ENCODE data around the gene USP30. TPM values are rescaled to one million over a fixed set of nuclear protein-coding genes. Genes with fewer than 3 reads are reported as not detected.
A peak's percentile ranks its signal among the peaks of the same experiment; 100 is the strongest.

USP30 gene
- total and polyA plus RNA-seq, 9 of the 15 experiments (the other 6 are each of a cell fraction or from before 2014, with no cell fraction given): 1.4 to 15.2 (median 7.0) TPM

GRCh38 chr12:109097435-109098182 is 45.2 kb downstream of the USP30 start, which contains the start of gene UNG (continued):
- TF ChIP-seq CBX1 (IDR thresholded peaks at IDR 0.05; ENCODE audit: low read depth) (0 out of 2 replicates have a peak, but pooled peaks have one; percentile 17), HDAC1 (IDR thresholded peaks at IDR 0.05) (peak; percentile 97 to 100), MNT (conservative IDR thresholded peaks at IDR 0.05) (peak; percentile 100), SMARCC2 (IDR thresholded peaks at IDR 0.05; ENCODE audit: low read depth) (no peak), HDAC2 (IDR thresholded peaks at IDR 0.05) (peak; percentile 95), DACH1 (IDR thresholded peaks at IDR 0.05; ENCODE audit: partially characterized antibody) (no peak), E2F8 (IDR thresholded peaks at IDR 0.05; ENCODE audit: low read depth, partially characterized antibody) (peak; percentile 100), MLLT1 (IDR thresholded peaks at IDR 0.05) (peak in 1 of 2 experiments; percentile 96; a peak in 2 of 4 replicates), JUND (IDR thresholded peaks at IDR 0.05; ENCODE audit: borderline replicate concordance, low read depth, low read length) (peak; percentile 16; the same call in 1 of the 2 replicates), JUND (tag; IDR thresholded peaks at IDR 0.05; ENCODE audit: borderline replicate concordance, low read depth, low read length) (no peak), ZNF41 (CRISPR knock-in tag; conservative IDR thresholded peaks at IDR 0.05) (no peak), RUNX1 (IDR thresholded peaks at IDR 0.05; ENCODE audit: low read depth) (no peak), GABPB1 (CRISPR knock-in tag; IDR thresholded peaks at IDR 0.05) (0 out of 2 replicates have a peak, but pooled peaks have one; percentile 40), FOXJ2 (tag; IDR thresholded peaks at IDR 0.05) (no peak), NEUROD1 (IDR thresholded peaks at IDR 0.05; ENCODE audit: borderline replicate concordance, low read depth, low read length, partially characterized antibody) (peak; percentile 98)
- TF ChIP-seq, protein P1, sequence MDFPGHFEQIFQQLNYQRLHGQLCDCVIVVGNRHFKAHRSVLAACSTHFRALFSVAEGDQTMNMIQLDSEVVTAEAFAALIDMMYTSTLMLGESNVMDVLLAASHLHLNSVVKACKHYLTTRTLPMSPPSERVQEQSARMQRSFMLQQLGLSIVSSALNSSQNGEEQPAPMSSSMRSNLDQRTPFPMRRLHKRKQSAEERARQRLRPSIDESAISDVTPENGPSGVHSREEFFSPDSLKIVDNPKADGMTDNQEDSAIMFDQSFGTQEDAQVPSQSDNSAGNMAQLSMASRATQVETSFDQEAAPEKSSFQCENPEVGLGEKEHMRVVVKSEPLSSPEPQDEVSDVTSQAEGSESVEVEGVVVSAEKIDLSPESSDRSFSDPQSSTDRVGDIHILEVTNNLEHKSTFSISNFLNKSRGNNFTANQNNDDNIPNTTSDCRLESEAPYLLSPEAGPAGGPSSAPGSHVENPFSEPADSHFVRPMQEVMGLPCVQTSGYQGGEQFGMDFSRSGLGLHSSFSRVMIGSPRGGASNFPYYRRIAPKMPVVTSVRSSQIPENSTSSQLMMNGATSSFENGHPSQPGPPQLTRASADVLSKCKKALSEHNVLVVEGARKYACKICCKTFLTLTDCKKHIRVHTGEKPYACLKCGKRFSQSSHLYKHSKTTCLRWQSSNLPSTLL (IDR thresholded peaks at IDR 0.05): no peak
- TF ChIP-seq, protein P2, sequence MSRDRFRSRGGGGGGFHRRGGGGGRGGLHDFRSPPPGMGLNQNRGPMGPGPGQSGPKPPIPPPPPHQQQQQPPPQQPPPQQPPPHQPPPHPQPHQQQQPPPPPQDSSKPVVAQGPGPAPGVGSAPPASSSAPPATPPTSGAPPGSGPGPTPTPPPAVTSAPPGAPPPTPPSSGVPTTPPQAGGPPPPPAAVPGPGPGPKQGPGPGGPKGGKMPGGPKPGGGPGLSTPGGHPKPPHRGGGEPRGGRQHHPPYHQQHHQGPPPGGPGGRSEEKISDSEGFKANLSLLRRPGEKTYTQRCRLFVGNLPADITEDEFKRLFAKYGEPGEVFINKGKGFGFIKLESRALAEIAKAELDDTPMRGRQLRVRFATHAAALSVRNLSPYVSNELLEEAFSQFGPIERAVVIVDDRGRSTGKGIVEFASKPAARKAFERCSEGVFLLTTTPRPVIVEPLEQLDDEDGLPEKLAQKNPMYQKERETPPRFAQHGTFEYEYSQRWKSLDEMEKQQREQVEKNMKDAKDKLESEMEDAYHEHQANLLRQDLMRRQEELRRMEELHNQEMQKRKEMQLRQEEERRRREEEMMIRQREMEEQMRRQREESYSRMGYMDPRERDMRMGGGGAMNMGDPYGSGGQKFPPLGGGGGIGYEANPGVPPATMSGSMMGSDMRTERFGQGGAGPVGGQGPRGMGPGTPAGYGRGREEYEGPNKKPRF (IDR thresholded peaks at IDR 0.05; ENCODE audit: low read depth, low read length): no peak

Measured in K562 (cell line).